Measurements from ENCODE around the gene ZNF99. TPM values are rescaled to one million over a fixed set of nuclear protein-coding genes. Genes with fewer than 3 reads are reported as not detected.

The ZNF99 gene
- not detected in 2 replicates for total RNA-seq (ENCODE audit: low replicate concordance)

DNA sequence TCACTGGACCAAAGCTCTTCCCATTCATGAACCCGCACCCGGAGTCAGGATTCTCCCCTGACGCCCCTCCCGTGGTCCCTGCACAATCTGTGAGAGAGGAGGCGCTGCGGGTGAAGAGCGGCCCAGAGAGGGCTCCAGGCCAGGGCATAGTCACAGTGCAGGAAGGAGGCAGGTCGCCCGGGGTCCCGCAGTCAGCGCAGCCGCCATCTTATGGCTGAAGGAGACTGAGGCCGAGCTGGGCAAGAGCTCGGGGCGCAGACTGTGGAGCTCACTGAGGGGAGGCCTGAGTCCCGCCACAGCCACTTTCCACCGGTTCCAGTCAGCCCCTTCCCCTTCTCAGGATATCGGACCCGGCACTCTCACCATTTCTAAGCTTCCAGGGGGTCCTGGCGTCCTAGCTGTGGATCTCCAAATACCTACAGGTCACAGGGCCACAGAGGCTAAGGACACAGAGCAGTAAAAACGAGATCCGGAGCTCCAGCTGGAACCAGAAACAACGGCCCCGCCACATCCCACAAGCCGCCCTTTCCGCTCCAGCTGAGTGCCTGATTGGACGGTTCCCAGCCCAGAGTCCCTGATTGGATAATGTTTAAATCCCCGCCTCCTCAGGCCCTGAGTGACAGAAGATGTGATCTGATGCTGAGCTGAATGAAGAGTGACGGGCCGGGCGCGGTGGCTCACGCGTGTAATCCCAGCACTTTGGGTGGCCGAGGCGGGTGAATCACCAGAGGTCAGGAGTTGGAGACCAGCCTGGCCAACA lies at the start of gene ZNF99:
ZNF99 (minus strand) TSS at position 501 of the 760 bp plus-strand sequence; CDS start at position 366, 135 bp downstream.
- TF ChIP-seq, protein P1, sequence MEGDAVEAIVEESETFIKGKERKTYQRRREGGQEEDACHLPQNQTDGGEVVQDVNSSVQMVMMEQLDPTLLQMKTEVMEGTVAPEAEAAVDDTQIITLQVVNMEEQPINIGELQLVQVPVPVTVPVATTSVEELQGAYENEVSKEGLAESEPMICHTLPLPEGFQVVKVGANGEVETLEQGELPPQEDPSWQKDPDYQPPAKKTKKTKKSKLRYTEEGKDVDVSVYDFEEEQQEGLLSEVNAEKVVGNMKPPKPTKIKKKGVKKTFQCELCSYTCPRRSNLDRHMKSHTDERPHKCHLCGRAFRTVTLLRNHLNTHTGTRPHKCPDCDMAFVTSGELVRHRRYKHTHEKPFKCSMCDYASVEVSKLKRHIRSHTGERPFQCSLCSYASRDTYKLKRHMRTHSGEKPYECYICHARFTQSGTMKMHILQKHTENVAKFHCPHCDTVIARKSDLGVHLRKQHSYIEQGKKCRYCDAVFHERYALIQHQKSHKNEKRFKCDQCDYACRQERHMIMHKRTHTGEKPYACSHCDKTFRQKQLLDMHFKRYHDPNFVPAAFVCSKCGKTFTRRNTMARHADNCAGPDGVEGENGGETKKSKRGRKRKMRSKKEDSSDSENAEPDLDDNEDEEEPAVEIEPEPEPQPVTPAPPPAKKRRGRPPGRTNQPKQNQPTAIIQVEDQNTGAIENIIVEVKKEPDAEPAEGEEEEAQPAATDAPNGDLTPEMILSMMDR (IDR thresholded peaks at IDR 0.05; ENCODE audit: insufficient read depth, low read length) = no peak
- H3K4me3 ChIP-seq (ENCODE audit: low read depth, low read length) = no peak within 1 kb of the TSS

DNA sequence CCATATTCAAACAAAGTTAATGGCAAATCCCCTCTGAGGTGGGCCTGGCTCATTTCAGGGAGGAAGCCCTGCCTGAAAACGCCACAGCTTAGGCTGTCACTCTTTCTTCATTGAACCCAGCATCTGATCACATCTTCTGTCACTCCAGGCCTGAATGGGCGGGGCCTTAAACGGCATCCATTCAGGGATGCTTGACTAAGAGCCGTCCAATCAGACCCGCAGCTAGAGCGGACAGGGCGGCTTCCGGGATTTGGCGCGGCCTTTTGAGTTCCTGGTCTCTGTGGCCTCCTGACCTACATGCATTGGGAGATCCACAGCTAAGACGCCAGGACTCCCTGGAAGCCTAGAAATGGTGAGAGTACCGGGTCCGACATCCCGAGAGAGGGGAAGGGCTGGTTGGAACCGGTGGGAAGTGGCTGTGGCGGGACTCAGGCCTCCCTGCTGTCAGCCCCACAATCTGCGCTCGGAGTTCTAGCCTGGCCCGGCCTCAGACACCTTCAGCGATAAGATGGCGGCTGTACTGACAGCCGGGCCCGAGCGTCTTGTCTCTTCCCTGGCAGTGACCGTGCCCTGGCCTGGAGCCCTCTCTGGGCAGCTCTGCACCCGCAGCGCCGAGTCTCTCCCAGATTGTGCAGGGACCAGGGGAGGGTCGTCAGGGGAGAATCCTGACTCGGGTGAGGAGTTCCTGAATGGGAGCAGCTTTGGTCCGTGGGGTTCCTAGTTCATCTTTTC lies 48.2 kb upstream of the ZNF99 start, which contains the start of gene ZNF723:
ZNF723 (plus strand) TSS at position 261 of the 732 bp plus-strand sequence; CDS start at position 350, 89 bp downstream.
- TF ChIP-seq, protein P1 (IDR thresholded peaks at IDR 0.05; ENCODE audit: insufficient read depth, low read length) = no peak
- no peak within 1 kb of the TSS for H3K4me3 ChIP-seq (ENCODE audit: low read depth, low read length)
- no peak for DNase-seq (ENCODE audit: low read depth)

More for the DNA sequence above, at the start of gene ZNF99:
- DNase-seq (ENCODE audit: low read depth) = no peak

DNA sequence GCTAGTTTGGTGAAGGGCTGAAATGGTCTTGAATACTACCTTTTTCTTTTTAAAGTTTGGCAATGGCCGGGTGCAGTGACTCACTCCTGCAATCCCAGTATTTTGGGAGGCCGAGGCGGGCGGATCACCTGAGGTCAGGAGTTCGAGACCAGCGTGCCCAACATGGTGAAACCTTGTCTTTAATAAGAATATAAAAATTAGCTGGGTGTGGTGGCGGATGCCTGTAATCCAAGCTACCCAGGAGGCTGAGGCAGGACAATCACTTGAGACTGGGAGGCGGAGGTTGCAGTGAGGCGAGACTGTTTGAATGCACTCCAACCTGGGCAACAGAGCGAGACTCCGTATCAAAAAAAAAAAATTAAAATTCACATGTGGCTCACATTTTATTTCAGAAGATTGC lies 47.3 kb upstream of the ZNF99 start:
- TF ChIP-seq, protein P1 (IDR thresholded peaks at IDR 0.05; ENCODE audit: insufficient read depth, low read length) = no peak
- DNase-seq (ENCODE audit: low read depth) = no peak
- no peak overlapping the region for H3K4me3 ChIP-seq (ENCODE audit: low read depth, low read length)

DNA sequence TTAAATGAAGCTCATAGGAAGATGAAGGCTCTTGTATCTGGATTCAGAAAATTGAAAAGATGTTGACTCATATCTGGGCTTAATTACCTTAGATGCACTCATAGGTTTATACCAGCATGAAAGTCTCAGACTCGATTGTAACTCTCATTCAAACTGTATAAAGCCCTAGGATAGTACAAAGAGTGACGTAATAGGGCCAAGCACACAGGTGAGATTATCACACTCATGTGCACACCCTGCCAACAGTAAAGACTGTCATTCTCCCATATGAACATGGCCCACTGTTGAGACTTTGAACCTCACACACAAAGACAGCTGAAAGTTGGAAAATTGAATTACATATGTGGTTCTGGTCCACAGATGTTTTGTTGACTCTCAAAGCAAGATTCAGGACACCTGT lies 30.2 kb upstream of the ZNF99 start:
- no peak for DNase-seq (ENCODE audit: low read depth)
- no peak overlapping the region for H3K4me3 ChIP-seq (ENCODE audit: low read depth, low read length)
- TF ChIP-seq, protein P1 (IDR thresholded peaks at IDR 0.05; ENCODE audit: insufficient read depth, low read length) = no peak

DNA sequence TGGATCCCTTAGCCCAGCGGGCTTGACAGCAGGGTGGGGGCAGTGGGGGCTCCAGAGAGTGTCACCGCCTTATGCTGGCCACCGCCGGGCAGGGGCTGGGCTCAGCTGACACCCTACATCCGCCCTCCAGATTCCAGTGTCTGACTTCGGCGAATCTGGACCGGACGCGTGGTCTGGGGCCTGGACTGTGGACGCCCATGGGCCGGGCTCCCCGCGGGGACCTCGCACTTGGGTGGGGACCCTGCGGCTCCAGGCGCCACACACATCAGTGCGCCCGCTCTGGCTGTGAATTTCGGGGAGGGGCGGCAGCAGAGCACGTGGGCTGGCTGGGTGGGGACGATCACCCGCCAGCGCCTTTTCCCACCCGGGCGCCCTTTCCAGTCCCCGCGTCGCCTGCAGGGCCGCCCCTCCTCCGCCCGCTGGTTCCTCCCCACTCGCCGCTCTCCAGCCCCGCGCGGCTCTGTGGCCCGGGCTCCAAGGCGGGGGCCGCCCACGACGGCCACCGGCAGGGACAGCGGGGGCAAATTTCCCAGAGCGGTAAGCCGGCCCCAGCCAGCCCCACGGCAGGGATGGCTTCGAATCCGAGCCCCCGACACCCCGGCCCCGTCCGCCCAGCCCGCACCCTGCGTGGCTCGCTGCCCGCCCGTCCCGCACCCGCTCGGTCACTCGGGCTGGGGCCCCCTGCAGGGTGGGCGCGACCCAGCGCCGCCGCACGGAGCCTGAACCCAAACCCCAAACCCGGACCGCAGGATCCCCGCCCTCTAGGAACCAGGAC lies 23.3 kb upstream of the ZNF99 start:
- no peak for DNase-seq (ENCODE audit: low read depth)
- TF ChIP-seq, protein P1 (IDR thresholded peaks at IDR 0.05; ENCODE audit: insufficient read depth, low read length) = no peak

DNA sequence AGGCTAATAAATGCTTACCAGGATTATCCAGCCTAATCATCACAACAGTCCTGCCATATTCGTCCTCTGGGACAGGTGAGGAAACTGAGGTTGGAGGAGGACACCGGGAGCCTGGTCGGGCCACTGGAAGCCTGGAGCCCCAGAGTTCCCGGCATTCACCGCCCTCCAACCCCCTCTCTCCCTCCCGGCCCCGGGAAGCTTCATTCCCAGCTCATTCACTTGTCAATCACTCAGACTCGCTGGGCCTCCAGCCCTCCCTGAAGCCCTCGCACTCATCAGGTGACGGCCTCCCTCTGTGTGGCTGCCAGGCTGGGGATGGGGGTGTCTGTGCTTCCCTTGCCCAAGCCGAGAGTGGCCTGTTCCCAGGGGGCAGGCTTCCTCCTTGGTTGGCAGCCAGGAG lies 22.5 kb upstream of the ZNF99 start:
- H3K4me3 ChIP-seq (ENCODE audit: low read depth, low read length) = no peak overlapping the region
- TF ChIP-seq, protein P1 (IDR thresholded peaks at IDR 0.05; ENCODE audit: insufficient read depth, low read length) = no peak
- DNase-seq (ENCODE audit: low read depth) = no peak

More for the DNA sequence above, 23.3 kb upstream of the ZNF99 start:
- no peak overlapping the region for H3K4me3 ChIP-seq (ENCODE audit: low read depth, low read length)

Measured in fibroblast of the aortic adventitia (primary cell).